ENCODE measurements around the gene CACNA2D2.

DNA sequence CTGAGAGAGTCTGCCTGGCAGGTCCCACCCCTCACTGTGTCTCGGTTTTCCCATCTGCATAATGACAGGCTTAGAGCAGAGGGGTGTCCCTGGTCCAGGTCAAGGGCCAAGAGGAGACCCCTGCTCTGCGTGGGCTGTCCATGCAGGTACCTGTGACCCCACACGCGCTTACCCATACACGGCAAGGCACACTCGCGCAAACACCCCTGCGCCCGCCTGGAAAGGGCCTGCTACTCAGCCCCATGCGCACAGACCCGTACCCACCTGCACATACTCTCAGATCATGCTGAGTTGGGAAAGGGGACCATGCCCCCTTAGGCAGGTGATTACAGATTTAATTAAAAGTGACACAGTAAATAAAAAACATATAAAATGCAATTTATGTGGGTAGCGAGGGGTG is 120.7 kb downstream of the CACNA2D2 start:
- TF ChIP-seq, protein P1, sequence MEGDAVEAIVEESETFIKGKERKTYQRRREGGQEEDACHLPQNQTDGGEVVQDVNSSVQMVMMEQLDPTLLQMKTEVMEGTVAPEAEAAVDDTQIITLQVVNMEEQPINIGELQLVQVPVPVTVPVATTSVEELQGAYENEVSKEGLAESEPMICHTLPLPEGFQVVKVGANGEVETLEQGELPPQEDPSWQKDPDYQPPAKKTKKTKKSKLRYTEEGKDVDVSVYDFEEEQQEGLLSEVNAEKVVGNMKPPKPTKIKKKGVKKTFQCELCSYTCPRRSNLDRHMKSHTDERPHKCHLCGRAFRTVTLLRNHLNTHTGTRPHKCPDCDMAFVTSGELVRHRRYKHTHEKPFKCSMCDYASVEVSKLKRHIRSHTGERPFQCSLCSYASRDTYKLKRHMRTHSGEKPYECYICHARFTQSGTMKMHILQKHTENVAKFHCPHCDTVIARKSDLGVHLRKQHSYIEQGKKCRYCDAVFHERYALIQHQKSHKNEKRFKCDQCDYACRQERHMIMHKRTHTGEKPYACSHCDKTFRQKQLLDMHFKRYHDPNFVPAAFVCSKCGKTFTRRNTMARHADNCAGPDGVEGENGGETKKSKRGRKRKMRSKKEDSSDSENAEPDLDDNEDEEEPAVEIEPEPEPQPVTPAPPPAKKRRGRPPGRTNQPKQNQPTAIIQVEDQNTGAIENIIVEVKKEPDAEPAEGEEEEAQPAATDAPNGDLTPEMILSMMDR (conservative IDR thresholded peaks at IDR 0.05) = no peak
- TF ChIP-seq EZH2 (IDR thresholded peaks at IDR 0.05; ENCODE audit: low read depth) = no peak

Measured in PC-9 (cell line).